HG03521 (cell line): Measurements from ENCODE around the gene MTA1.
A peak's percentile ranks its signal among the peaks of the same experiment; 100 is the strongest.

Source experiments
- ATAC-seq: cut with Tn5 transposase; IDR thresholded peaks from one replicate; pipeline ENCODE4 v1.9.1; 2021; ENCODE audit warnings: mild to moderate bottlenecking, moderate library complexity; ENCODE audit not compliant: unreplicated experiment

The MTA1 gene

DNA sequence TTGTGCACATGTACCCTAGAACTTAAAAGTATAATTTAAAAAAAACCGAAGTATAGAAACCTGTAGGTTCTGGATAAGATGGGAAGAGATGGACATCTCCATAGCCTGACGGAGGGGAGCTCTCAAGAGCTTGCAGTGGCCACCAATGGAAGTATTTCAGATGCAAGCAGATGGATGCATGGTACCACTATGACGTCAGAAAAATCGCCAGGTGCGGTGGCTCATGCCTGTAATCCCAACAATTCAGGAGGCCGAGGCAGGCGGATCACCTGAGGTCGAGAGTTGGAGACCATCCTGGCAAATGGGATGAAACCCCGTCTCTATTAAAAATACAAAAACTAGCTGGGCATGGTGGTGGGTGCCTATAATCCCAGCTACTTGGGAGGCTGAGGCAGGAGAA is 17.9 kb upstream of the MTA1 start:
- no peak for ATAC-seq

DNA sequence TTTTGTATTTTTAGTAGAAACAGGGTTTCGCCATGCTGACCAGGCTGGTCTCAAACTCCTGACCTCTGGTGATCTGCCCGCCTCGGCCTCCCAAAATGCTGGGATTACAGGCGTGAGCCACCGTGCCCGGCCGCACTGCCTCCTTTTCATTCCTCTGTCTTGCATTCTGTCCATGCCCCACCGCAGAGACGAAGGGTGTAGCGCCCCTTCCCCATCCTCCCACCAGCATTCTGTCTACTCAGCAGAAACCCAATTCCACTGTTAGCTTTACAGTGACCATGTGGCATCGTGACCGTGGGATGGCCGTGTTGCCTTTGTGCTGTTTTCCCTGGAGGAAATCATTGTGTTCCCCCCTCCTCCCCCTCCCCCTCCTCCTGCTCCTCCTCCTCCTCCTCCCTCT is 11.0 kb upstream of the MTA1 start:
- no peak for ATAC-seq

DNA sequence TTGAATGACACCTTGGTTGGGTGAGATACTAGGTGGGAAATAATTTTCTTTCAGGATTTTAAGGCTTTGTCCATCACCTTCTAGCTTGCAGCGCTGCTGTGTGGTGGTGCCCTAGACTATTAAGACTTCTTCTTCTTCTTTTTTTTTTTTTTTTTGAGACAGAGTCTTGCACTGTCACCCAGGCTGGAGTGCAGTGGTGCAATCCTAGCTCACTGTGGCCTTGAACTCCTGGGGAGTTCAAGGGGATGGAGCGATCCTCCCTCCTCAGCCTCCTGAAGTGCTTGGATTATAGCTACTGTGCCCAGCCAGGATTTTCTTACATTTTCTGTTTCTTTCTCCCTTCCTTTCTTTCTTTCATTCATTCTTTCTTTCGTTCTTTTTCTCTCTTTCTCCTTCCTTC is 10.3 kb upstream of the MTA1 start:
- ATAC-seq, result no peak

DNA sequence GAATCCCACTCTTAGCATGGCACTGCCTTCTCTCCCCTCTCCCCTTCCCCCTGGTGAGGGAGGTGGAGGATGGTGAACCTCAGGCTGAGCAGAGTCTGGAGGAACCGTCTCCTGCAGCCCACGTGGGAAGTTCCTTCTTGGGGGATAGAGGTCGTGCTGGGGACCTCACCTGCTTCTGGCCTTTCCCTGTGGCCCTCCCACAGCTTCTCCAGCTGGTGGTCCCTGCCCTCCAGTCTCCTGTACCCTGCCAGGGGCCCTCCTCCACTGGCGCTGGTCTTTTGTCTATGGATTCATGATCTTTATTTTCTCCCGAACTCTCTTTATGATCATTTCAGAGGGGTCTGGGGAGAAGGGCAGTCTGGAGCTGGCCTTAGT is 9.0 kb upstream of the MTA1 start:
- no peak for ATAC-seq

DNA sequence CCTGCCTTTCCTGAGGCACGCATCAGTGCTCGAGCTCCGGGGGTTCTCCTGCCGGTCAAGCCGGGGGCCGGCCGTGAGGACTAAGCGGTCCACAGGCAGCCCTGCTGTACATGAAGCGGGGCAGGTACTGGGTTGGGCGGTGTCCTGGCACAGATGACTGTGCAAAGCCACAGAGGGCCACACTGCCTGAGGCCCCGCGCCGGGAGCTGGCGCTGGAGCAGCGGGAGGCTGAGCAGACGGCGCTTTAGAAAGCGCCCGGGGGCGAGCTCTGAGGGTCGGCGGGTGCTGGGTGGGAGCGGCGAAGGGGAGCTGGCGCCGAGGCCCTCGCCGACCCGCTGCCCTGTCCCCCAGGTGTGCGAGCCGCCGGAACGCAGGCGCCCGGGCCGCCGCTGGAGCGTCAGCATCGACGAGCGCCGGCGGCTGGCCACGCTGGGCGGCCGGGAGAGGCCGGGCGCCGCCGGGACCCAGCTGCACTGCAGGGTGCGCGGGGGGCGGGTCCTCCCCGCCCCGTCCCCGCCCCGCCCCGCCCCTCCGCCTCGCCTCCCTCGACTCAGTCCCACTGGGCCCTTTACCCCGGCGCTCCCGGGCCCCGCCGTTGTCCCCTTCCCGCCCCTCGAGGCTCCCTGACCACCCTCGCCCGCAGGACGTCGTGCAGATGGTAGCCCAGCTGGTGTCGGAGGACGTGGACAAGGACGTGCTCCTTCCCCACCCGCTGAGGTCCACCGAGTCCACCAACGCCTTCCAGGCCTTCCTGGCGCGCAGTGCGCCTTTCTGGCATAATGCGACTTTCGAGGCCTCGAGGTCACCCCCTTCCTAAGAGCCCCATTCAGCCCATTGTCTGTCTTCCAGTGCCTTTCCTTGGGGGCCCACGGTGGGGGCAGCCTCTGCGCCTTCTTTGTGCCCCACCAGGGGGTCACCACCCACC is 8.3 kb upstream of the MTA1 start:
- ATAC-seq, result no peak

DNA sequence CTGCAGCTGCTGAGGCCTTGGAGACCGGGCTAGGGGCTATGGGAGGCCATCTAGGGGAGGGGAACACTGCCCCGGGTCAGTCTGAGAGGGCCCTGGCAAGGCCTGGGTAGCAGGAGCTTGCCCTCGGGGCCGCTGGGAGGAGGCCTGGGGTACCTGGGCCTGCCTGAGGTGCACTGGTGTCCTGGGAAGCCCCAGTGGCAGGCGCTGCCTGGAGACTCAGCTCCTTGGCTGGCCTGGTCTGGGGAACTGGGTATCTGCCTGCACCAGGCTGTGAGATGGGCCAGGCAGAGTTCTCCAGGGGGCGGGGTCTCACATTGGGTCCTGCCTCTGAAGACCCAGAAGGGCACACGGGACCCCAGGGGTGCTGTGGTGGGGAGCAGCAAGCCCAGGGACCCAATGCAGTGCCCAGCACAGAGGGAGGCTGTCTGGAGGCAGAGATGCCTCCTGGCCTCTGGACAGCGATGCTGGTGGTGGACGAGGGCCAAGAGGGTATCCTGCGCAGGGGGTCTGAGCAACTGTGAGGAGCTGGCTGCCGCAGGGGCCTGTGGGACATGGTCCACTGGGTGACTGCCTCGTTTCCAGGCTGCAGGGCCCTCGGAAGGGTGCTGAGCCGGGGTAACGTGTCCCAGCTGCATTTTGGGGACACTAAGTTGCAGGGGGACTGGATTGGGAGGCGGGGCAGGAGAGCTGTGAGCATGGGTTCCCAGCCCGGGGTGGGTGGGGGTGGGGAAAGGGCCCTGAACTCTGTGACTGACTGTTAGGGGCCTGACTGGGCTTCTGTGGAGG is 7.4 kb upstream of the MTA1 start:
- no peak for ATAC-seq

DNA sequence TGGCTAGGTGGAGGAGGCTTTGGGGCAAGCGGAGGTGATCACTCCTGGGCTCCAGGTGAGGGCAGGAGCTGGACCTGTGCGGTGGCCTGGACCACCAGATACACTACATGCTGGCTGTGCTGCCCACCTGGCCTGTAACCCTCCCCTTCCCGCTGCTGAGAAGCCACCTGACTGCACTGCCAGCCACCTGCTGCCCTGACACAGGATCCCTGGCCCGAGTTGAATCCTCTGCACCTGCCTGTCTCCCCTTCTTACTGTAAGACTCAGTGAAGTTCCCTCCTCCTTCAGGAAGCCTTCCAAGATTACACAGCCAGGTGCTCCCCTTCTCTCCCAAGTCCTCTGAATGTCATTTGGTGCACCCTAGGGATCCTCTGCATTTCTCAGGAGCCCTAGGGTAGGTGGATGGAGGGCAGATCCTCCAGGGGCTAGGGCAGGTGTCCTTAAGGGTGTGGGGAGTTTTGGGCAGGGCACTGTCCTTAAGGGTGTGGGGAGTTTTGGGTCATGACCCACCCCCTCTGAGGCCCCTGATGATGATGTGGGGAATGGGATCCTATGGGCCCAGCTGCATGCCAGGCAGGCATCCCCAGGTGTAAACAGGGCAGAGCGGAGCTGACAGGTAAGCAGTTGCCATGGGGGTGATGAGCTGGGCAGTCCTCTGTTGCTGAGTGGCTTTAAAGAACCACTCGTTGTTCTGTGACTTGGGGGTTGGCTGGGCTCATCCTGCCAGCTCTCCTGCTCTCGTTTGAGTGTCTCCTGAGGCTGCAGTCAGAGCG is 6.7 kb upstream of the MTA1 start:
- no peak for ATAC-seq

DNA sequence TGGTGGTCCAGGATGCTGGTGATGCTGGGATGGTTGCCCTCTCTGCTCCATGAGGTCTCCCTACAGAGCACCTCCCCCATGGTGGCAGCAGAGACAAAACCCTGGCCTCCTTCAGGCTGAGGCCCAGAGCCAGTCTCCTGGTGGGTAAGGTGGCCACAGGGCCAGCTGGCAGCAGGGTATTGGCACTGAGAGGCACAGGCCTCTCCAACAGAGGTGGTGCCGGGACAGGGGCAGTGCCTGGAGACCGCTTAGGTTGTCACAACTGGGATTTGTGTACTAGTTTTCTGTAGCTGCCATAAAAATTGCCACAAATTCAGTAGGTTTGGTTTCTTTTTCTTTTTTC is 6.1 kb upstream of the MTA1 start:
- no peak for ATAC-seq

DNA sequence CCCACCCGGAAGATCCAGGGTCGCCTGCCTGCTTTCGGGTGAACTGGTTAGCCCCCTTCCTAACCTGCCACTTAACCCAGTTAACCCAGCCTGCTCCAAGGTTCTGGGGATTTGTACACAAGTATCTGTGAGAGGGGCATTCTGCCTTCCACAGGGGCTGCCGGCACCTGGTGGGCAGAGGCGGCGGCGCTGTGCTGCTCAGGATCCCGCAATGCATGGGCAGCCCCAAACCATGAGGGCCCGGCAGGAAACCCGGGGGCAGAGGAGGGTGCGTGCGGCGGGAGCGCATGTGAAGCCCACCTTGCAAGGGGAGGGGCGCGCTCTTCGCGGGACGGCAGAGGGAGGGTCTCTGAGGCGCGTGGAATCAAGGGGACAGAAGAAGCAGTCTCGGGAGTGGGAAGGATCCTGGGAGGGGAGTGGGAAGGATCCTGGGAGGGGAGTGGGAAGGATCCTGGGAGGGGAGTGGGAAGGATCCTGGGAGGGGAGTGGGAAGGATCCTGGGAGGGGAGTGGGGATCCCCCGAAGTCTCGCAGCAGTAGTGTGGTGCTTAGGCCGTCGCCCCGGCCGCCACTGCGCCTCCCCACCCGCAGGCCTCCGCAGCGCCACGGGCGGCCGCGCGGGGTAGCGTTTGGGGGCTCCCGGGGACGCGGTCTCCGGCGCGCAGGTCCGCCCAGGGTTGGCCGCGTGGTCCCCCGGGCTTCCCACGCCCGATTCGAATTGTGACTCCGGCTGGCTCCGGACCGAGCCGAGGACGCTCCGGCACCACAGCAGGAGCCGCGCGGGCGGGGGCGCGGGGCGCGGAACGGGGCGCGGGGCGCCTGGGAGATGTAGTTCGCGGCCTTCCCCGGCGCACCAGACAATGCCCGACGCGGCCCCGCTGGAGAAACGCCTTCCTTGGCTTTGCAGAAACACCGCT is 4.9 kb upstream of the MTA1 start:
- ATAC-seq, result peak; percentile 55

DNA sequence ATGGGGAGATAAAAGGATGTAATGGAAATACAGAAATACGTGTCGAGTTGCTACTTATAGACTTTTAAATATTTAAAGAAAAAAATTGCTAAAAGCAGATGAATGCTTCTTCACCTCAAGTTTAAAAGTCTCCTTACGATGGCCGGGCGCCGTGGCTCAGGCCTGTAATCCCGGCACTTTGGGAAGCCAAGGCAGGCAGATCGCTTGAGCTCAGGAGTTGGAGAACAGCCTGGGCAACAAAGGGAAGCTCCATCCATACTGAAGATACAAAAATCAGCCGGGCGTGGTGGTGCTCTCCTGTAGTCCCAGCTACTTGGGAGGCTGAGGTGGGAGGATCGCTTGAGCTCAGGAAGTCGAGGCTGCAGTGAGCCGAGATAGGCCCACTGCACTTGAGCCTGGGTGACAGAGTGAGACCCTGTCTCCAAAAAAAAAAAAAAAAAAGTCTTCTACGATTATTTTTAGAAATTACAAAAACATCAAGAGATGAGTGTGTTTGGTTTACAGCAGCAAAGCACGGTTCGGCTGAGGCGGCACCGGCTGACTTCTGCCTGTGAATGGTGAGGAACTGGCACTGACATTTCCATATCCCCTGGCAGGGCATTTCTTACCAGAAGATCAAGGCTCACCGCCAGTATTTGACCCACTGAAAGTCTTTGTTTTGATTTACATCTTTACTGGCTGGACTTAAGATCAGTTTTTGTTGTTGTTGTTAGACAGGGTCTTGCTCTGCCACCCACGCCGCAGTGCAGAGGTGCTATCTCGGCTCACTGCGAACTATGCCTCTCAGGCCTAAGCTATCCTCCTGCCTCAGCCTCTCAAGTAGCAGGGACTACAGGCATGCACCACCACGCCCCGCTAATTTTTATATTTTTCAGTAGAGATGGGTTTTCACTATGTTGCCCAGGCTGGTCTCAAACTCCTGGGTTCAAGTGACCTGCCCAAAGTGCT is 3.9 kb upstream of the MTA1 start:
- ATAC-seq, result no peak

DNA sequence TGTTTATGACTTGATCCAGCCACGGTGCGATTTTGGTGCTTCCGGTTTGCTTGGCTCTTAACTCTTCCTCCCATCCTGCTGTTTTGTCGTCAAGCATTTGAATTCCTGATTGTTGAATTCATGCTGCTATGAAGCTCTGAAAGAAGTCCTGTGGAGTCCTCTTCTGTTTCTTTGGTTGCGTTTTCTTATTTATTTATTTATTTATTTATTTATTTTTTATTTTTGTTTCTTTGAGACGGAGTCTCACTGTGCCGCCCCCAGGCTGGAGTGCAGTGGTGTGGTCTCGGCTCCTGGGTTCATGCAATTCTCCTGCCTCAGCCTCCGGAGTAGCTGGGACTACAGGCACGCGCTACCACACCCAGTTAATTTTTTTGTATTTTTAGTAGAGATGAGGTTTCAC is 3.0 kb upstream of the MTA1 start:
- no peak for ATAC-seq

DNA sequence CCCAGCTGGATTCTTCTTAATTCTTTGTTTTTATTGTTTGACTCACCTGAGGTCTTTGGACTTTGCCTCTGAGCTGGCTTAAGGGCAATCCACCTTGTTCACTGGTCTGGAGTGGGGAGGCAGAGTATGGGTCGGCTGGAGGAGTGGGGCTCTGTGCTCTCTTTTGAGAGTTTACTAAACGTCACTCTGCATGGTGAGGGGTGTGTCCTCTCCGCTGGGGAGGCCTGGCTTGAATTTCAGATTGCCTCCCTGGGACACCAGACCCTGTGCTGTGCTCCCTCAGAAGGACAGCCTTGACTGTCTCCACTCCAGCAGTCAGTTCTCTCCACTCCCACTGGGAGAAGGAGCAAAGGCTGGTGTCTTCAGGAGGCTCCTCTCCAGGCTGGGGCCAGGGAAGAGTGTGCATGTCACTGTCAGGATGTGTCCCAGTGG is 1.9 kb upstream of the MTA1 start:
- no peak for ATAC-seq

DNA sequence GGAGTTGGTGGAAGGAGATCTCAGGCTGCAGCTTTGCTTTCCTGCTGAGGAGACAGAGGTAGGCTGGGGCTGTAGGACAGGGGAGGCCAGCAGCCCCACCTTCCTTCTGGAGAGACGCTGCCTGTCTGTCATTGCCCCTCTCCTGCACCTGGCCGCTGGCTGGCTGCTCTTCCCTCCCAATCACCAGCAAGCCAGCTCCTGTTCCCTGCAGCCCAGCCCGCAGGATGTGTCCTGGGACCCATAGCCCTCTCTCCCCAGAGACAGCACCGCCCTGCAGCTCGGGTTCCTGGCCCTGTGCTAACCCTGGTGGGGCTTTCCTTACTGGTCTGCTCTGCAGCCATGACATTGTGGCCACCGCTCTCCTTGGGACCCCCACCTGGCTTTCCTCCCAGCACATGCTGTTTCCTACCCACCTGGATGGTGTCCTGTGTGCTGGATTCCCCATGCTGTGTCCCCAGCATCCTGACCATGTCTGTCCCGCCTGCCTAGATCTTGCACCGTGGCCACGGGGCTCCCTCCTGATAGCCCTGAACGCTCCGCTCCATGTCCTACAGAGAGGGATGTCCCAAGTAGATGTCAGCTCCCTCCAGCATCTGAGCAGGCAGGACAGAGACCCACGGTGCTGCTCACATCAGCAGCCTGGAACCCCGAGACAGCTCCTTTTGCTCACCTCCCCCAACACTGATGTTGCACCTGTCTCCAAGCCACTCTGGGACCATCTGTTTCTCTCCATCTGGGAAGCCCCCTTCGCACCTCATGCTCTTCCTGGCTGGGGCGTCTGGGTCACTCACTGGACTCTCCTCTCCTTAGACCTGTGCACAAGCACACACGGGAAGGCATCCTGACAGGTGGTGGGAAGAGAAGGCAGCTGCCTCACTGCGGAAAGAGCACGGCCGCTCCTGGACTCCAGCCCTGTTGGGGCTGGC is 1.1 kb upstream of the MTA1 start:
- ATAC-seq, result no peak

DNA sequence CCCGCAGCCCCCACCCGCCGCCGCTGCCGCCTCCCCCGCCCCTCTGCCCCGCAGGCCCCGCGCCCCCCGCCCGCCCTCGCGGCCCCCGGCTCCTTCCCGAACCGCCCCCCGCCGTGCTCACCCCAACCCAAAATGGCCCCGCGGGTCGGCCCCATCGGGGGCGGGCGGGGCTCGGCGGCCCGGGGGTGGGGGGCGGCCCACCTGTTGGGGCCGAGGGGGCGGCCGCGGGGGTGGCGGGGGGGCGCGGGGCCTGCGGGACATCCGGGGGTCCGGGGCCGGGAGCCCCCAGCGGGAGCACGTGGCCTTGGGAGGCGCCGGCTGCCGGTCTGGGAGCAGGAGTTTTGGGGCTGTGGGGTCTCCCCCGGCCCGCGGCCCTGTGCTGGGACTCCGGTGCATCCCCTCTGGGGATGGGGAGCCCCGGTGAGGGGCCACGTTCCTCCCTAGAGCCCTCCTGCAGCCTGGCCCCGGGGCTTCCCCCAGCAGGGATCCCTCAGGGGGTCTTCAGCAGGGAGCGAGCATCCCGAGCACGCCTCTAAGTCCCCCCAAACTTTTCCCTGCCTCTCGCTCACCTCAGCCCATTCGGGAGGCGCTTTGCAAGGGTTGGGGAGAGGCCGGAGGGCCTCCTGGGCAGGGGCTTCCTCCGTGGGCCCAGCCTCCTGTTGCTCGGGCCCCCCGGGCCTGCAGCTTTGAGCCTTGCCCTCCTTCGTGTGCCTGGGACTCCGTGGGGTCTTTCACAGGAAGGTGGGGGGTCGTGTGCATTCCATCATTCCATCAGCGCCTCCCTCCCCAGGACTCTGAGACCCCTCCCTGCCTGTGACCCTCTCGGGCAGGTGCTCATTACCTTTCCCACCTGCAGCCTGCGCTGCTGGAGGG is 710 bp downstream of the MTA1 start:
- ATAC-seq, result peak; percentile 13

DNA sequence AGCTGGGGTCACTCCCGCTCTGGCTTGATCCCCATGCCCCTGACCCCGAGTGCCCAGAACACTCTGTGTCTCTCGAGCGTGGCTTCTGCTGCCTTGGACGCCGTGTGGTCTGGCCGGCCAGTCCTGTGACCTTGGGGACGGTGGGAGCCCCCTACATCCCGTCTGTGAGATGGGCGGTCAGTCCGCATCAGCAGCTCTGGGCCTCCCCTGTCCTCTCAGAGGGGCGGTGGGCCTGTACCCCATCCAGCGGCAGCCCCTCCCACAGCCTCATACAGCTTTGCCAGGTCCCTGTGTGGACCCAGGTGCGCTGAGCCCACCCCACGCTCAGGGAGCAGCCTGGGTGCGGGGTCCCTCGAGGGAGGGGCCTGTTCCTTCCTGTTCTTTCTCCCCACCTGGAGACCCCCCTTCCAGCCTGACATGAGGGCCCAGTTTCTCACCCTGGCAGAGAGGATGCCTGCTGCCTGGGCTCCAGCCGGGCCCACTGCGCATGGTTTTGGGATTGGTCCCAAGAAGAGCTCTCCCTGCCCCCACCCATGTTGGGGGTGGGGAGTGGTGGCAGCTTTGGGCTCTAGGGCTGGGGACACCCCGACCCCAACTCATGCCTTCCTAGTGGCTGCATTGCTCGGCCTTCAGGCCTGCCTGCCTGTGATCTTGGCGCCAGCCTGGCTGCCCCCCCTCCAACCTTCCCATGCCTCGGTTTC is 1.5 kb downstream of the MTA1 start:
- ATAC-seq, result no peak

DNA sequence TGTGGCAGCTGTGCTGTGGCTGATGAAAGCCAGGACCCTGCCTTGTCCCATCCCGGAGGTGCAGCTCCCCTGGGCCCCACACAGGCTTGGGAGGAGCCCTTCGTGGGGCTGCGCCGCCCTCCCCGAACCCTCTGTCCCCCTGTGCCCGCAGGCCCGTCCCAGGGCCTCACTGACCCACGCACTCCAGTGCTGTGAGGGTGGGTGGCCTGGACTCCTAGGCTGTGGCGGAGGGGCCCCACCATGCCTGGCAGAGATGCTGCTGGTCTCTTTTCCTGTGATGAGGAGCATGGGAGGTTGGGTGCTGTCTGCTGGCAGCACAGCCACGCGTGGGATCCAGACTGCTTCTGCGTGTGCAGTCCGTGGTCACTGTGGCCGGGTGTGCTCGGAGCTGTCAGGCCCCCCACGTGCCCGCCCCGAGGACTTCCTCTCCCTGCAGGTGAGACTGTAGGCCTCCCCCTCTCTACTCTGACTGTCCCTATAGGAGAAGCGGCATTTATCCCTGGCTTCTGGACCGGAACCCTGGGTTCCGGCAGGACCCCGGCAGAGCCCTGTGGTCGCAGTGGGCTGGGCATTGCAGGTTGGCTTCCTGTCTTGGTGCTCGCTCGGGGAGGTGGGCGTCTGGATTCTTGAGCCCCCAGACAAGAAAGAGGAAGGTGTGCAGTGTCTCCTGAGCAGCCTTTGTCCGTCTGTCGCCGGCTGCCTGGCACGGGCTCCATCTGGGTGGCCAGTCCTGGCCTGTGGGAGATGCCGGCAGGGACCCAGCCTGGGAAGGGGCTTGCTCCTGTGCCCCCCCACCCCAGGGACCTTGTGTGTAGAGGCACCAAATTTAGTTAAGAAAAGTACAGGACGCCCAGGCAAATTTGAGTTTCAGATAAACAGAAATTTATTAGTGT is 2.3 kb downstream of the MTA1 start:
- no peak for ATAC-seq
